Posterior vena cava (tissue), 2 donors: Measurements from ENCODE around the gene ADAM19. TPM values are rescaled to one million over a fixed set of nuclear protein-coding genes. Genes with fewer than 3 reads are reported as not detected.

Experiments
- DNase-seq: peaks from one replicate; pipeline ENCODE4 v3.0.0-alpha.2; 2020; ENCODE audit warnings: low spot score
- intact Hi-C, 2 donors: fragments of 100-400 bp; cut with DNase I; formaldehyde crosslinking; loops; one replicate each; pipeline versions ENCODE4 v1.14.1 to v1.14.2; 2022 to 2023
- long read RNA-seq, 2 donors: library from polyadenylated mRNA; unstranded; transcript quantifications; one replicate each; pipeline ENCODE4 v2.0.0, GENCODE V29; 2020 to 2021
- total RNA-seq, 2 donors: library from RNA; stranded (reverse); fragmentation: NEBNext Ultra II Directional; extraction: Animal tissue kit (Norgen Biotek cat#: 25700); gene quantifications; one replicate each; pipeline ENCODE4 v1.2.1, GENCODE V29; 2021
- donor health status: DM: yes; HTN: yes; CAD: no.
- donor health status: DM: yes; HTN: yes; CAD: no.

Gene ADAM19
- 10 to 100 TPM; 37.0 to 47.0 TPM for total RNA-seq
- long read RNA-seq, donor 1, partial matches to known transcripts: 6 of 12 reads
- long read RNA-seq, donor 1, other reads (novel, unspliced or antisense): 4 of 12 reads
- long read RNA-seq, donor 2, partial matches to known transcripts: 1 of 15 reads
- long read RNA-seq, donor 2, other reads (novel, unspliced or antisense): 13 of 15 reads

- DNase-seq: peak; percentile 87
- intact Hi-C loops: loop anchor here in 1 of 2 donors (10.0 kb wide), 1 partner anchor 71 kb away; no protein-coding TSS in a partner anchor
Observed at GRCh38 chr5:157575381-157576020, at the start of gene ADAM19. Gene ADAM19, minus strand, starts transcription at chr5:157575775. Its CDS starts 79 bp downstream, at chr5:157575696.

GRCh38 chr5:157624144-157624543 is 48.6 kb upstream of the ADAM19 start:
- no peak for DNase-seq
- intact Hi-C loops: no loop called here

GRCh38 chr5:157620776-157621175 is 45.2 kb upstream of the ADAM19 start:
- no peak for DNase-seq
- intact Hi-C loops: no loop called here

GRCh38 chr5:157618191-157618765 is 42.7 kb upstream of the ADAM19 start:
- no peak for DNase-seq
- intact Hi-C loops: no loop called here

GRCh38 chr5:157616785-157617184 is 41.2 kb upstream of the ADAM19 start:
- intact Hi-C loops: no loop called here
- DNase-seq: no peak

- no peak for DNase-seq
Observed at GRCh38 chr5:157613385-157614245, 38.0 kb upstream of the ADAM19 start.

GRCh38 chr5:157612581-157612980 is 37.0 kb upstream of the ADAM19 start:
- DNase-seq: no peak
- intact Hi-C loops: no loop called here

More at GRCh38 chr5:157613385-157614245, 38.0 kb upstream of the ADAM19 start:
- intact Hi-C loops: no loop called here

- no peak for DNase-seq
- intact Hi-C loops: no loop called here
Observed at GRCh38 chr5:157611571-157612476, 36.2 kb upstream of the ADAM19 start.

GRCh38 chr5:157610990-157611389 is 35.4 kb upstream of the ADAM19 start:
- intact Hi-C loops: no loop called here
- DNase-seq: no peak

GRCh38 chr5:157608972-157609565 is 33.5 kb upstream of the ADAM19 start:
- no peak for DNase-seq
- intact Hi-C loops: no loop called here

- DNase-seq: no peak
- intact Hi-C loops: no loop called here
Observed at GRCh38 chr5:157607371-157608161, 32.0 kb upstream of the ADAM19 start.

GRCh38 chr5:157606046-157606445 is 30.5 kb upstream of the ADAM19 start:
- DNase-seq: no peak
- intact Hi-C loops: loop anchor here in 1 of 2 donors (1.0 kb wide), 1 partner anchor 33 kb away; no protein-coding TSS in a partner anchor

GRCh38 chr5:157603333-157604190 is 28.0 kb upstream of the ADAM19 start:
- intact Hi-C loops: no loop called here

GRCh38 chr5:157602505-157602904 is 26.9 kb upstream of the ADAM19 start:
- no peak for DNase-seq
- intact Hi-C loops: no loop called here

More at GRCh38 chr5:157603333-157604190, 28.0 kb upstream of the ADAM19 start:
- DNase-seq: no peak

- intact Hi-C loops: no loop called here
- no peak for DNase-seq
Observed at GRCh38 chr5:157600252-157600651, 24.7 kb upstream of the ADAM19 start.

GRCh38 chr5:157599565-157599964 is 24.0 kb upstream of the ADAM19 start:
- intact Hi-C loops: no loop called here

More at GRCh38 chr5:157599565-157599964, 24.0 kb upstream of the ADAM19 start:
- no peak for DNase-seq
